Naive thymus-derived CD4-positive, alpha-beta T cell (primary cell): ENCODE measurements around the gene AREG. TPM values are rescaled to one million over a fixed set of nuclear protein-coding genes. Genes with fewer than 3 reads are reported as not detected.
A peak's percentile ranks its signal among the peaks of the same experiment; 100 is the strongest.

Experiments used
- ATAC-seq: fragments of 150-1000 bp; cut with Tn5 transposase; 2 replicates; pipeline ENCODE4 v1.10.0; 2021; ENCODE audit warnings: mild to moderate bottlenecking, moderate library complexity
- CTCF ChIA-PET: fragments of 350-600 bp; sonication (Branson Sonifier 250); formaldehyde crosslinking; loops from one replicate; lab custom pipeline; 2021; ENCODE audit warnings: antibody characterized with exemption; lab: Charles Lee
- POLR2A ChIA-PET: fragments of 350-600 bp; sonication (Branson Sonifier 250); formaldehyde crosslinking; loops from one replicate; lab custom pipeline; 2021; ENCODE audit warnings: antibody characterized with exemption, inconsistent platforms; lab: Charles Lee
- DNase-seq, 9 donors: peaks; one replicate each; pipeline versions ENCODE4 v3.0.0 to v3.0.0-alpha.2; 2020 to 2022; ENCODE audit warnings: mixed read lengths in 1 of 9
- H3K27ac ChIP-seq: one replicate; pipeline ENCODE4 v1.7.0; 2013; ENCODE audit warnings: mild to moderate bottlenecking, low read depth, low read length, moderate library complexity
- H3K27me3 ChIP-seq, 2 donors: one replicate each; pipeline ENCODE4 v1.7.0; 2013; ENCODE audit warnings: low read length in 2 of 2, mild to moderate bottlenecking in 2 of 2, moderate library complexity in 2 of 2; ENCODE audit not compliant: control insufficient read depth in 2 of 2, insufficient read depth in 2 of 2
- H3K36me3 ChIP-seq, 3 experiments: 1 replicate in 2 of 3; 2 replicates in 1 of 3; pipeline ENCODE4 v1.7.0; 2013; ENCODE audit warnings: low read length in 3 of 3, mild to moderate bottlenecking in 3 of 3, moderate library complexity in 1 of 3; ENCODE audit not compliant: insufficient read depth in 3 of 3, control insufficient read depth in 2 of 3
- H3K4me1 ChIP-seq, 2 donors: one replicate each; pipeline ENCODE4 v1.7.0; 2013; ENCODE audit warnings: low read length in 2 of 2, mild to moderate bottlenecking in 2 of 2, moderate library complexity in 1 of 2; ENCODE audit not compliant: control insufficient read depth in 2 of 2, insufficient read depth in 2 of 2
- H3K4me3 ChIP-seq: 2 replicates; pipeline ENCODE4 v1.7.0; 2013; ENCODE audit warnings: mild to moderate bottlenecking, low read length
- H3K9me3 ChIP-seq, 3 experiments: 1 replicate in 2 of 3; 2 replicates in 1 of 3; pipeline ENCODE4 v1.7.0; 2013; ENCODE audit warnings: low read length in 3 of 3; ENCODE audit not compliant: control insufficient read depth in 2 of 3
- H3K27ac Mint-ChIP-seq, 9 donors: one replicate each; pipeline ENCODE4 v1.8.0; 2020 to 2022; ENCODE audit warnings: mixed read lengths in 9 of 9, mild to moderate bottlenecking in 8 of 9, moderate library complexity in 5 of 9, inconsistent platforms in 2 of 9
- H3K27me3 Mint-ChIP-seq, 5 donors: one replicate each; pipeline ENCODE4 v1.8.0; 2021 to 2022; ENCODE audit warnings: mixed read lengths in 5 of 5, mild to moderate bottlenecking in 1 of 5
- H3K36me3 Mint-ChIP-seq, 5 donors: one replicate each; pipeline ENCODE4 v1.8.0; 2020 to 2022; ENCODE audit warnings: mixed read lengths in 5 of 5, mild to moderate bottlenecking in 3 of 5, inconsistent platforms in 1 of 5
- H3K4me1 Mint-ChIP-seq, 7 donors: one replicate each; pipeline ENCODE4 v1.8.0; 2020 to 2022; ENCODE audit warnings: mixed read lengths in 7 of 7, mild to moderate bottlenecking in 3 of 7, inconsistent platforms in 1 of 7
- H3K4me3 Mint-ChIP-seq, 10 donors: one replicate each; pipeline ENCODE4 v1.8.0; 2020 to 2022; ENCODE audit warnings: mild to moderate bottlenecking in 10 of 10, mixed read lengths in 10 of 10, moderate library complexity in 6 of 10, inconsistent platforms in 2 of 10
- H3K9me3 Mint-ChIP-seq, 11 donors: one replicate each; pipeline ENCODE4 v1.8.0; 2020 to 2022; ENCODE audit warnings: mixed read lengths in 11 of 11, mild to moderate bottlenecking in 4 of 11, inconsistent platforms in 1 of 11, moderate library complexity in 1 of 11
- intact Hi-C, 2 donors: fragments of 100-400 bp; cut with micrococcal nuclease; formaldehyde crosslinking; loops; one replicate each; pipeline ENCODE4 v1.15.1; 2023
- polyA plus RNA-seq, 2 donors: library from polyadenylated mRNA; unstranded; fragments of 300-500 nt; fragmentation: Illumina TruSeq; gene quantifications; one replicate each; pipeline ENCODE4 v1.2.3, GENCODE V29; 2021
- total RNA-seq, 6 experiments: library from RNA in 5 of 6; stranded (reverse) in 5 of 6; gene quantifications; 1 replicate in 5 of 6; 2 replicates in 1 of 6; pipeline ENCODE4 v1.2.3 and lab custom pipeline; 2021 to 2026

The AREG gene
- total and polyA plus RNA-seq, 7 experiments from 2014 or later: 0.36 to 30.5 (median 3.6) TPM; not detected in 1

DNA sequence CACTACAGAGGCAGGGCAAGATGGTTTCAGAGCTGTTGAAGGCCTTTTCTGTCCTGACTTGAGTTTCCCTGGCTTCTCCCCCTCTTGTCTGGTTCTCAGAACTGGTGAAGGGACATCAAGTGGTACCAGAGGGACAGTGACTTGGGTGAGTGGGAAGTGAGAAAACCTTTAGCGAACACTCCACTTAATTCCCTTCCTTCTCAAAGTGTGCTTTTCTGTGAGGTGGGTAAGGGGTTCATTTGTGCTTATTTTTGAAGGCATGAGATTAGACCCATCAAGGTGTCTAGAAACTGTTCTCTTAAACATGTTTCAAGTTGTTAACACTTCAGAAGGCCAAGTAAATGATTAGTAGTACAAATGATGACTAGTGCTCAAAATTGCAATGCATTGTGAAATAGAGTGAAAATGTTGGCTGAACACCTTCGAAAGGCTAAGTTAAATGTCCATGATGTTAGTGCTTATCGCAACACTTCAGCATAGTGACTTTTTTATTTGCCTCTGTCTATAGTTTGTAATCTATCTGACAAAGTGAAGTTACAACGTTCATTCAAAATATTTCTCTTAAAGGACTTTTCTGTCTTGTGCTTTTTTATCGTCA is 2.8 kb downstream of the AREG start:
- Mint-ChIP-seq H3K27ac (no peak overlapping the region), H3K36me3 (peaks cover 0 to 13% (median 0%) of the 10 kb centered on the region in 5 donors), H3K27me3 (peaks cover 0 to 13% (median 0%) of the 10 kb centered on the region in 5 donors), H3K9me3 (no peaks in the 10 kb centered on the region), H3K4me1 (peaks cover 4 to 15% (median 14%) of the 10 kb centered on the region in 7 donors), H3K4me3 (no peak overlapping the region)
- Histone ChIP-seq H3K27ac (no peak overlapping the region), H3K27me3 (no peaks in the 10 kb centered on the region), H3K4me1 (peaks cover 0 to 6% of the 10 kb centered on the region in 2 donors), H3K9me3 (no peaks in the 10 kb centered on the region), H3K4me3 (no peak overlapping the region), H3K36me3 (no peaks in the 10 kb centered on the region)
- ATAC-seq (no peak), DNase-seq (no peak)
- ChIA-PET POLR2A (no interaction called here), CTCF (no interaction called here)
- intact Hi-C loops: loop anchor here (5.0 to 10.0 kb wide), 4 partner anchors 1065 to 1700 kb away; partner anchors contain the start of genes RCHY1 (in 2 of the 2), THAP6 (in 2 of the 2), G3BP2 (in 1 of the 2) and NUP54 (in 1 of the 2)

DNA sequence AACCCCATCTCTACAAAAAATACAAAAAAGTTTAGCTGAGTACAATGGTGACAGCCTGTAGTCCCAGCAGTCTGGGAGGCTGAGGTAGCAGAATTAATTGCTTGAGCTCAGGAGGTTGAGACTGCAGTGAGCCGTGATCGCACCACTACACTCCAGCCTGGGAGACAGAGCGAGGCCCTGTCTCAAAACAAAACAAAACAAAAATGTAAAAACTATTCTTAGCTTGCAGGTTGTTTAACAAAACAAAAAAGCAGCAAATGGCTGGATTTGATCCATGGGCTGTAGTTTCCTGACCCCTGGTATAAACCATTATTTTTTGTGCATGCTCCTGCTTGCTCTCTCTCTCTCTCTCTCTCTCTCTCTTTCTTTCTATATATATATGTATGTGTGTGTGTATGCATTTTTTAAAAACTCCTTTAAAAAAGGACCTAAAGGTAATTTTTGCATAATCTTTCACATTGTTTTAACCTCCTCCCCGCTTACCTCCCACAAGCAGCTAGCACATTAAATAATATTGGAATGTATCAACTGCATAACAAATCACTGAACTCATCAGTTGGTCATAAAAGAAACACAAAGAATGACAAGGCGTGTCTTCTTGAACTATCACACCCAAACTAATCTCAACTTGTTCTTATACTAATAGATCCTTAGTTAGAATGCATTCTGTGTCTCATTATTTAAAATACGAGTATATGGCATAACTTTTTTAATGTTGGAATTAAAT is 4.8 kb downstream of the AREG start:
- Histone ChIP-seq H3K27me3 (no peaks in the 10 kb centered on the region), H3K9me3 (no peaks in the 10 kb centered on the region), H3K36me3 (no peaks in the 10 kb centered on the region), H3K27ac (no peak overlapping the region), H3K4me3 (no peak overlapping the region), H3K4me1 (peaks cover 0 to under 1% of the 10 kb centered on the region in 2 donors)
- no peak overlapping the region for H3K27ac Mint-ChIP-seq
- ChIA-PET CTCF (no interaction called here), POLR2A (no interaction called here)
- H3K4me1 Mint-ChIP-seq: peaks cover 4 to 8% (median 7%) of the 10 kb centered on the region in 7 donors
- no peak overlapping the region for H3K4me3 Mint-ChIP-seq
- peaks cover 0 to 20% (median 0%) of the 10 kb centered on the region in 5 donors for H3K36me3 Mint-ChIP-seq
- peaks cover 0 to 16% (median 0%) of the 10 kb centered on the region in 5 donors for H3K27me3 Mint-ChIP-seq
- no peaks in the 10 kb centered on the region for H3K9me3 Mint-ChIP-seq
- DNase-seq (no peak), ATAC-seq (no peak)
- intact Hi-C loops: loop anchor here (5.0 to 10.0 kb wide), 4 partner anchors 1063 to 1698 kb away; partner anchors contain the start of genes RCHY1 (in 2 of the 2), THAP6 (in 2 of the 2), G3BP2 (in 1 of the 2) and NUP54 (in 1 of the 2)

DNA sequence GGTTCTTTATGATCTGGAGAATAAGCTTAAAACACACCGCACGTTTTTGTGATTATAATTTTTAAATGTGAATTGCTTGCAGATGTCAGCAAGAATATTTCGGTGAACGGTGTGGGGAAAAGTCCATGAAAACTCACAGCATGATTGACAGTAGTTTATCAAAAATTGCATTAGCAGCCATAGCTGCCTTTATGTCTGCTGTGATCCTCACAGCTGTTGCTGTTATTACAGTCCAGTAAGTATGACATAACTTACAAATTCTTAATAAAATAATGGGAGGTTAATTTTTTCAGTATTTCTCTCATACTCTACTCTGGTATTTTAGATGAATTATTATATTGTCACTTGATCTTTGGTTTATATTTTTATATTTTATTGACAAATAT is 5.4 kb downstream of the AREG start:
- H3K36me3 Mint-ChIP-seq: peaks cover 0 to 20% (median 0%) of the 10 kb centered on the region in 5 donors
- H3K27ac Mint-ChIP-seq: no peak overlapping the region
- CTCF ChIA-PET: no interaction called here

DNA sequence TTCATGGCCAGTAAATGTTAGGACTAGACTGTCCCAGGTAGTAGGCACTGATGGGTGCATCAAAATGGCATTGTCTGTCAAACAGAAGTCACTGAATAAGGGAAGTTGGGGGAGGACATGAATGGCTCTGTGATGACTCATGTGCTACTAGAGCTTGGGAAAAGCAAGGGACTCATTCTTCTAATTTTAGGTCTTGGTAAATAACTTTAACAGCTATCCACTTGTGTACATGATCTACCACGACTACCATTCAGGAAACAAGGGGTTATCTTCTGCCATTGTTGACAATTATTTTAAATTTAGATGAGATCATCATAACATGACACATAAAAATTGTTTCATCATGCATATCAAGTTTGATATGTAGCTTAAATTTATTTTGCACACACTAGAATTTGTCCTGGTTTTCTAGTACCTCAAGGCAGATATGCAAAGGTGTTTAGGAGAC is 6.3 kb downstream of the AREG start:
- DNase-seq: no peak
- intact Hi-C loops: no loop called here
- Mint-ChIP-seq H3K27me3 (peaks cover 0 to 12% (median 4%) of the 10 kb centered on the region in 5 donors), H3K4me1 (no peaks in the 10 kb centered on the region), H3K4me3 (no peak overlapping the region), H3K36me3 (peaks cover 0 to 20% (median 0%) of the 10 kb centered on the region in 5 donors), H3K27ac (no peak overlapping the region), H3K9me3 (no peaks in the 10 kb centered on the region)
- no peaks in the 10 kb centered on the region for H3K27me3 ChIP-seq
- POLR2A ChIA-PET: no interaction called here
- H3K4me3 ChIP-seq: no peak overlapping the region
- H3K4me1 ChIP-seq: no peaks in the 10 kb centered on the region
- ATAC-seq: peak; percentile 52
- no peak overlapping the region for H3K27ac ChIP-seq
- CTCF ChIA-PET: no interaction called here
- H3K36me3 ChIP-seq: no peaks in the 10 kb centered on the region
- H3K9me3 ChIP-seq: no peaks in the 10 kb centered on the region

More for the DNA sequence above, 5.4 kb downstream of the AREG start:
- H3K4me1 Mint-ChIP-seq: peaks cover 2 to 5% (median 4%) of the 10 kb centered on the region in 7 donors
- no peaks in the 10 kb centered on the region for H3K36me3 ChIP-seq
- no peak for DNase-seq
- intact Hi-C loops: no loop called here
- POLR2A ChIA-PET: no interaction called here
- peaks cover 0 to 16% (median 0%) of the 10 kb centered on the region in 5 donors for H3K27me3 Mint-ChIP-seq
- ATAC-seq: no peak
- no peaks in the 10 kb centered on the region for H3K27me3 ChIP-seq
- H3K4me3 ChIP-seq: no peak overlapping the region
- H3K4me3 Mint-ChIP-seq: no peak overlapping the region
- no peak overlapping the region for H3K27ac ChIP-seq
- no peaks in the 10 kb centered on the region for H3K9me3 ChIP-seq
- H3K9me3 Mint-ChIP-seq: no peaks in the 10 kb centered on the region
- no peaks in the 10 kb centered on the region for H3K4me1 ChIP-seq

DNA sequence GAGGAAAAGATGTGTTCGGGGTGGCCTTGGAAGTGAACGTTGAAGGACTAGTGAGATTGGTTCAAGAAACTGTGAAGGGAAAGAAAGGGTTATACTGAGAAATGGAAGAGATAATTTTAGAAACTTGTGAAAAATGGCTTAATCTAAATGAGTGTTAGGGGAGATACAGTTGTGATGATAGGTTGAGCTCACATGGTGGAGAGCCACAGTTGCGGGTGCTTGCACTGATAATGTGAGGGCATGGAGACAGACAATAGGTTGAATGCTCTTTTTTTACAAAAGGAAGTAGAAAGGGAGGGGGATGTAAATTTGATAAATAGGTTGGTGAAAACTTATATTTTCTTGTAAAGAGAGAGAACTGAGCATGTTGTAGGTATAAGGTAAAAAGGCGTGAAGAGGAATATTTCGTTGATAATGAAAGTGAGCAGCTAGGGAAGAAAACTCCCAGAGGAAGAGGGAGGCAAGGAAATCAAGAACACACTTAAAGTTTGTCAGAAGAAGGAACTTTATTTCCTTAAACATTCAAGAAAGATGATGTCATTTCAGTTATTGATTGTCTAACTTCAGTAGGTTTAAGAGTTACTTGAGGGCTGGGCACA is 8.2 kb downstream of the AREG start:
- Histone ChIP-seq H3K4me3 (no peak overlapping the region), H3K9me3 (no peaks in the 10 kb centered on the region), H3K4me1 (no peaks in the 10 kb centered on the region), H3K36me3 (no peaks in the 10 kb centered on the region), H3K27ac (no peak overlapping the region), H3K27me3 (no peaks in the 10 kb centered on the region)
- intact Hi-C loops: no loop called here
- no peak for ATAC-seq
- ChIA-PET POLR2A (no interaction called here), CTCF (no interaction called here)
- Mint-ChIP-seq H3K36me3 (peaks cover 0 to 20% (median 0%) of the 10 kb centered on the region in 5 donors), H3K27ac (no peak overlapping the region), H3K4me1 (no peaks in the 10 kb centered on the region), H3K9me3 (no peaks in the 10 kb centered on the region), H3K4me3 (no peak overlapping the region), H3K27me3 (peaks cover 0 to 4% (median 3%) of the 10 kb centered on the region in 5 donors)
- no peak for DNase-seq

DNA sequence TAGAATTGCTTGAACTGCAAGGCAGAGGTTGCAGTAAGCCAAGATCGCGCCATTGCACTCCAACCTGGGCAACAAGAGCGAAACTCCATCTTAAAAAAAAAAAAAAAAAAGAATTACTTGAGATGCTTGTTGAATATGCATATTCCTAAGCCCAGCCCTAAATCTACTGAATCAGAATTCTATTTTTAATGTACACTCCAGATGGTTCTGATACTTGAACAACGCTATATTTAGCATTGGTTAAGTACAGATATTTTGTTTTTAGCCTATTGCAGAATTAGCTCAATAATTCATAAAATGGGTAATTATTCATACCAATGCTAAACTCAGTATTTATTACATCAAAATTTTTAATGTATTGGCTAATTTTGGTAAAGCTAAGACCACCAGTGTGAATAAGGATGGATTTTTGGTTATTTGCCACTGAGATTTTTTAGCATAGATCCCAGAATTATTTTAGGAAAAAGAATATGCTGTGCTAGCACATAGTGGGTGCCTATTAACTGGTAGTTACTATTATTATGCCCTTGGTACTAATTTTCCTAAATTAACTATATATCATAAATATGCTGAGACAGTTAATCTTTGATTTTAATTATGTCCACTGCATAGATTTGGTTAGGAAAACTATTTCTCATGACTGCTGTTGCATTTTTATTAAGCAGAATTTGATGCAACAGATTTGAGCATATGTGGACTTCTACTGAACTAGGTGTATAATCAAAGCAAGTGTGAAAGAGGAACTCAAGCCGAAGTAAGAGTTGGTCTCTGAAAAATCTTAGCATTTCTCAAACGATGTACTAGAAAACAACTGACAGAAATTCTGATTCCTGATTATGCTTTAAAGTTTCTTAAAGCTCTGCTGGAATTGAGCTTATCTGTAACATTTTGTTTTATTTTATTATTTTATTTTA is 9.2 kb downstream of the AREG start:
- ChIA-PET POLR2A (interaction anchor here (1.3 kb wide), 1 partner anchor 9 kb away, joined by 3 read pairs; the partner anchor contains the start of gene AREG), CTCF (no interaction called here)
- DNase-seq (no peak), ATAC-seq (no peak)
- no peak overlapping the region for H3K27ac Mint-ChIP-seq
- peaks cover 0 to 20% (median 0%) of the 10 kb centered on the region in 5 donors for H3K36me3 Mint-ChIP-seq
- H3K4me3 Mint-ChIP-seq: no peak overlapping the region
- Histone ChIP-seq H3K36me3 (no peaks in the 10 kb centered on the region), H3K4me1 (no peaks in the 10 kb centered on the region), H3K4me3 (no peak overlapping the region), H3K9me3 (no peaks in the 10 kb centered on the region), H3K27me3 (no peaks in the 10 kb centered on the region), H3K27ac (no peak overlapping the region)
- intact Hi-C loops: no loop called here
- H3K27me3 Mint-ChIP-seq: peaks cover 0 to 4% (median 3%) of the 10 kb centered on the region in 5 donors
- peaks cover 0 to 1% (median 0%) of the 10 kb centered on the region in 11 donors for H3K9me3 Mint-ChIP-seq
- no peaks in the 10 kb centered on the region for H3K4me1 Mint-ChIP-seq
